ENCODE measurements around the gene PSMC3IP. TPM values are rescaled to one million over a fixed set of nuclear protein-coding genes. Genes with fewer than 3 reads are reported as not detected.

The PSMC3IP gene
- total and polyA plus RNA-seq, 2 donors (not counting 3 experiments of a cell fraction or from before 2014, with no cell fraction given): 5.9 to 19.3 TPM

- FAIRE-seq (peak; percentile 31), DNase-seq (ENCODE audit: low read depth, low spot score) (peak; percentile 40)
- H3K79me2 ChIP-seq (ENCODE audit: control insufficient read depth, insufficient read depth, low read length): peaks cover 46% of the 10 kb centered on the region
- H3K9me1 ChIP-seq (replicated peaks; ENCODE audit: control insufficient read depth, extremely low read depth, insufficient read depth, low read length): no peaks in the 10 kb centered on the region
- peak overlapping the region; percentile 38 for H2AFZ ChIP-seq (ENCODE audit: low read depth, low read length)
- peaks cover 8 to 14% of the 10 kb centered on the region in 2 experiments for H3K36me3 ChIP-seq (ENCODE audit: control insufficient read depth in 2 of 2, extremely low read depth in 1 of 2, insufficient read depth in 2 of 2, low read length in 2 of 2)
- TF ChIP-seq POLR2AphosphoS5 (IDR thresholded peaks at IDR 0.05; ENCODE audit: insufficient read depth, low read depth, low read length): no peak
- TF ChIP-seq POLR2A (IDR thresholded peaks at IDR 0.05; ENCODE audit: low read depth, low read length): no peak
- TF ChIP-seq, protein P1, sequence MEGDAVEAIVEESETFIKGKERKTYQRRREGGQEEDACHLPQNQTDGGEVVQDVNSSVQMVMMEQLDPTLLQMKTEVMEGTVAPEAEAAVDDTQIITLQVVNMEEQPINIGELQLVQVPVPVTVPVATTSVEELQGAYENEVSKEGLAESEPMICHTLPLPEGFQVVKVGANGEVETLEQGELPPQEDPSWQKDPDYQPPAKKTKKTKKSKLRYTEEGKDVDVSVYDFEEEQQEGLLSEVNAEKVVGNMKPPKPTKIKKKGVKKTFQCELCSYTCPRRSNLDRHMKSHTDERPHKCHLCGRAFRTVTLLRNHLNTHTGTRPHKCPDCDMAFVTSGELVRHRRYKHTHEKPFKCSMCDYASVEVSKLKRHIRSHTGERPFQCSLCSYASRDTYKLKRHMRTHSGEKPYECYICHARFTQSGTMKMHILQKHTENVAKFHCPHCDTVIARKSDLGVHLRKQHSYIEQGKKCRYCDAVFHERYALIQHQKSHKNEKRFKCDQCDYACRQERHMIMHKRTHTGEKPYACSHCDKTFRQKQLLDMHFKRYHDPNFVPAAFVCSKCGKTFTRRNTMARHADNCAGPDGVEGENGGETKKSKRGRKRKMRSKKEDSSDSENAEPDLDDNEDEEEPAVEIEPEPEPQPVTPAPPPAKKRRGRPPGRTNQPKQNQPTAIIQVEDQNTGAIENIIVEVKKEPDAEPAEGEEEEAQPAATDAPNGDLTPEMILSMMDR (IDR thresholded peaks at IDR 0.05; ENCODE audit: extremely low read depth in 1 of 2, insufficient read depth in 1 of 2, low read depth in 1 of 2, low read length in 2 of 2): no peak
- TF ChIP-seq FOS (IDR thresholded peaks at IDR 0.05; ENCODE audit: borderline replicate concordance, insufficient read depth, low read length): no peak
- TF ChIP-seq MAX (IDR thresholded peaks at IDR 0.05; ENCODE audit: insufficient read depth, insufficient read length): no peak
- H3K4me1 ChIP-seq (ENCODE audit: control insufficient read depth, extremely low read depth, insufficient read depth, low read length): peaks cover 11% of the 10 kb centered on the region
- H3K27me3 ChIP-seq (ENCODE audit: control insufficient read depth in 2 of 2, insufficient read depth in 2 of 2, low read length in 2 of 2): no peaks in the 10 kb centered on the region
- peak overlapping the region; percentile 72 for H3K9ac ChIP-seq (replicated peaks; ENCODE audit: extremely low read depth, insufficient read depth, low read length)
- H3K4me2 ChIP-seq (ENCODE audit: insufficient read depth, low read length): peak overlapping the region; percentile 82
- ChIA-PET POLR2A (interaction anchor here (0.6 to 1.6 kb wide), 5 partner anchors 9 to 70 kb away, joined by 3 to 5 read pairs (median 4); partner anchors contain the start of gene PLEKHH3), CTCF (interaction anchor here (0.5 to 4.2 kb wide), 21 partner anchors 8 to 872 kb away, joined by 3 to 109 read pairs (median 4); partner anchors contain the start of genes BECN1, CCR10, PLEKHH3 and PSMC3IP)
- no peaks in the 10 kb centered on the region for H3K9me3 ChIP-seq (replicated peaks; ENCODE audit: control insufficient read depth, insufficient read depth, low read length)
- H4K20me1 ChIP-seq (replicated peaks; ENCODE audit: control insufficient read depth, extremely low read depth, insufficient read depth, low read length): no peaks in the 10 kb centered on the region
- H3K4me3 ChIP-seq (replicated peaks in 1 of 3; ENCODE audit: insufficient read depth in 1 of 3, low read depth in 1 of 3, low read length in 3 of 3): peak overlapping the region; percentile 55 to 64 (median 62)
- intact Hi-C loops (cut with micrococcal nuclease): loop anchor here (1.0 to 5.0 kb wide), 5 partner anchors 32 to 562 kb away; partner anchors contain the start of genes BECN1, NBR1, PSMC3IP and TUBG2
- BruUV-seq (replicated peaks): TSS peak; percentile 37
- dilution Hi-C loops (cut with MboI; ENCODE audit: extremely low pct_ligation_motif_present, low sequenced_read_pairs): loop anchor here (10.0 kb wide), 1 partner anchor 206 kb away; no protein-coding TSS in a partner anchor
- H3K27ac ChIP-seq (ENCODE audit: insufficient read depth, low read depth, low read length): peak overlapping the region; percentile 14
These were observed 31.0 kb upstream of the PSMC3IP start for GRCh38 chr17:42608305-42609181.

All from endothelial cell of umbilical vein (primary cell).